ENCODE measurements around the gene OPN1LW.
"Not testable (repeated sequence)": the region's sequence is repeated elsewhere in the genome, so short reads cannot be mapped to it uniquely, and the experiment has no call there.

The OPN1LW gene

DNA sequence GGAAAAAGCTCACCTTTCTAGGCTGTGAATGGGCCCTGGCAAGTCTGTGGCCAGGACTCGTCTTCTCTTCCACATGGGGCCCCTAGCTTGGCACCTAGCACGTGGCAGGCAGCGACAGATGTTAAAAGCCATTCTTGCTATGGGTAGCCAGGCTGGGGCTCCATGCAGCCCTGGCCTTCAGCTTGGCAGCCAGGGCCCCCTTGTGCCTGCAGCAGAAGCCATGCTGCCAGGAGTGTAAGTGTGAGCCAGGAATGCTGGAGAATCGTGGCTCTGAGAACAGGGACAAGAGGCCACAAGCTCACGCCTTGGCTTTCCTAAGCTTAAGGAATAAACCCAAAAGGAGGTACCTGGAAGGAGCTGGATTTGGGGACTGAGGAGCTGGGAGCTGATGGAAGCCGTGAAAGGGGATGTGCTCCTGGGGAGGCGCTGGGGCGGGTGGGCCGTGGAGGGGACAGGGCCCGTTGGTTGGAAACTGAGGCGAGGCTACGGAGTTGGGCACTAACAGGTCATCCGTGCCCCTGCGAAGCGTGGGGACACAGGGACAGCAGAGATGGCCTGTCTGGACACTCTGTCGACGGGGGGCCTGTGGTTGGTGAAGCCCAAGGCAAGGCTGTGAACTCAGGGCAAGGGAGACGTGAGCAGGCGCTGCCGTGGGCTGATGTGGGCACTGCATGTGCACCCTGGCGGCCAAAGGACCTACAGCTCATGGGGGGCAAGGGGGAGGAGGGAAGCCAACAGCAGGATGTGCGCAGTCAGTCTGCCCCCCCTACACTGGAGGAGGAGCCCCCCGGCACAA is 895 bp upstream of the OPN1LW start:
- no peak for TF ChIP-seq GATA1 (IDR thresholded peaks at IDR 0.05; ENCODE audit: low read depth, low read length)
- TF ChIP-seq POLR2A (IDR thresholded peaks at IDR 0.05; ENCODE audit: low read length), result no peak
- no peak for DNase-seq

DNA sequence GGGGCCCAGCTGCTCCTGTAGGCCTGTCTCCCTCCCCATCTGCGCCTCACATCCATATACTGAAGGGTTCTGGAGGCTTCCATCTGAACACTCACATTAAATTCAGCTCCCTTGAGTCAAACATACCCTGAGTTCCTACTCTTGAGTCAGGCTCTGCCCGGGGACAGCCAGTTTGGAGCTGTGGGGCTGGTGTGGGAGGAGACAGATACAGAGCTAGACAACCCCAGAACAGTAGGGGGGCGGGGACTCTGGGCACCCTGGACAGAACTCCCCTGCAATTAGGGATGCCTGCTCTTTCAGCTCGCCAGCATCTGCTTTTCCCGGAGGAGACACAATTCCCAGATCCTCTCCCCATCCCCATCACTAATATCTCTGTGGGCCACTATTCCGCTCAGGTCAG is 7.0 kb downstream of the OPN1LW start:
- not testable (repeated sequence) for DNase-seq

DNA sequence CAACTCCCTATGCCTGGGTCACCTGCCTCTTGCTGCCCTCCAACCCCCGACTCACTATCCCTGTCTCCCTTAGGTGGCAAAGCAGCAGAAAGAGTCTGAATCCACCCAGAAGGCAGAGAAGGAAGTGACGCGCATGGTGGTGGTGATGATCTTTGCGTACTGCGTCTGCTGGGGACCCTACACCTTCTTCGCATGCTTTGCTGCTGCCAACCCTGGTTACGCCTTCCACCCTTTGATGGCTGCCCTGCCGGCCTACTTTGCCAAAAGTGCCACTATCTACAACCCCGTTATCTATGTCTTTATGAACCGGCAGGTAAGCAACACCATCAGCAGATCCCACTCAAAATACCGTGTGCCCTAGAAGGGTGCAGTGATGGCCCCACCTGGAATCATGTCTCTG is 12.2 kb downstream of the OPN1LW start:
- DNase-seq, result not testable (repeated sequence)

DNA sequence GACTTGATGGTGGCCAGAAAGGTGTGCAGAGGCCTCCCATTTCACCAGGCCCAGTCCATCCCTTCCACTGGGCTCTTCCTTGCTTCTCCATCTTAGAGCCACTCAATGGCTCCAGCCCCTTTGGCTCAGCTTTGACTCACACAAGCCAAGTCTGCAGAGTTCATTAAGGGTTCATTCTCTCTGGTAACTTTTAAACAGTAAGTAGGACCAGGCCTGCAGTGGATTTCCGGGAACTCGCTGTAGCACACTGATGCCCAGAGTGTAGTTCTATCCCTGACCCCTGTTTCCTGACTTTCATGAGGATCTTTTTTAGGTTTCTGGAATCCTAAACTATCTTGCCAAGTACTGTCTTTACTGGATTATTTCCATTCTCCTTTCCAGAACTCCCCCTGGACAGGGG is 13.2 kb downstream of the OPN1LW start:
- DNase-seq, result not testable (repeated sequence)

DNA sequence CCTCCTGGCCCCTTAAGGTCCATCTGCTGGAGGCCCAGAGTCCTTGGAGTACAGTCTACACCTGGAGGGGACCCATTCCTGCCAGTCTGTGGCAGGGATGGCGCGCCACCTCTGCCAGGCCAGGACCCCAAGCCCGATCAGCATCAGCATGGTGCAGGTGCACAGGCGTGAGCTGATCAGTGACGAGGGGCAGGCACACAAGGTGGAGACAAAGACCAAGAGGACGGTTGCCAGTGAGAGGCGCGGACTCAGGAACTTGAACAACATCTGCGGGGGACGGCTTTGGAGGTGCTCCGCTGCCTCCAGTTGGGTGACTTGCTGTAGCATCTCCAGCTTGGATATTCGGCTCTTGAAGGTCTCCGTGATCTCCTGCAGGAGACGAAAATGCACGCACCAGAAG is 15.3 kb downstream of the OPN1LW start:
- DNase-seq, result not testable (repeated sequence)

DNA sequence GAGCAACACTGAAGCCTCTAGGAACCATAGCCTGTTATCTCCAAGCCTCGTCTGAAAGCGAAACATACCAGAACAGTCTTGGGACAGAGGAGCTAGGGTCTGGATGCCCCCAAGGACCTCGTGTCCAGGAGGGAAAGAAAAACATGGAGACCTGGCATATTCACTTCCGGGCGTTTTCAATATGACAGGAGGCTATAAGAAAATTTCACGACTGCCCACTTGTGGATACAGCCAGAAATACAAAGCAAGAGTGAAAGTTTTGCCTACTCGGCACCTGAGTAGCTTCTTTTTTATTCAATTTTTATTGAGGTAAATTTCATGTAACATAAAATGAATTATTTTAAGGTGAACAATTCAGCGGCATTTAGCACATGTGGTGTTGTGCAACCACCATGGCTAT is 20.9 kb downstream of the OPN1LW start:
- not testable (repeated sequence) for DNase-seq

DNA sequence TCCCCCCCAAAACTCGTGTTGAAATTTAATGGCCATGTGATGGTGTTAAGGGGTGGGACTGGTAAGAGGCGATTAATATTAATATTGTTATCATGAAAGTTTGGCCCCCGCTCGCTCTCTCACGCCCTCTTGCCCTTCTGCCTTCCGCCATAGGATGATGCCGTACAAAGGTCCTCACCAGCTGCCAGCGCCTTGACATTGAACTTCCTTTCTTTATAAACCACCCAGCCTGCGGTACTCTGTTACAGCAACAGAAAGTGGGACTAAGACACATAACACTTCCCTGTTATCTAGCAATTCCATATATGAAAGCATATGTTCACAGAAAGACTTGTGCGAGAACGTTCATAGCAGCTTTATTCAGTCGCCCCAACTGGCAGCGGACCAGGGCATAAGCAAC is 24.3 kb downstream of the OPN1LW start:
- not testable (repeated sequence) for DNase-seq

DNA sequence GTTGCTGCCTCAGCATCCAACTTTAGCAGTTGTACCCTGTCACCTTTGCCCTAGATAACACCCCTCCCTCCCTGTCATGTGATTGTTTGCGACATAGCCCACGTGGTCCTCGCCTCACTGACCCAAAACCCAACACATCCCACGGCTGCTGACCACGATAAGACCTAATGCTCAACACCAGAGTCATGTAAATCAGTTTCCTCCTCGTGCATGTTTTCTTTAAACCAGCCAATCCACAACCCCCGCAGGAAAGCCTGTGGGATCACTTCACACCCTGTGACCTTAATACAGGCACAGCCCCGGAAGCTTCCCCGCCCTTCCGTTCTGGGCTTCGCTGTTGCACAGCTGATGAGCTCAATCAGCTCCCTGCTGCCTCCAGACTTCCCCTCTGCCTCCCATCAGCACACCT is 28.5 kb downstream of the OPN1LW start:
- not testable (repeated sequence) for DNase-seq

DNA sequence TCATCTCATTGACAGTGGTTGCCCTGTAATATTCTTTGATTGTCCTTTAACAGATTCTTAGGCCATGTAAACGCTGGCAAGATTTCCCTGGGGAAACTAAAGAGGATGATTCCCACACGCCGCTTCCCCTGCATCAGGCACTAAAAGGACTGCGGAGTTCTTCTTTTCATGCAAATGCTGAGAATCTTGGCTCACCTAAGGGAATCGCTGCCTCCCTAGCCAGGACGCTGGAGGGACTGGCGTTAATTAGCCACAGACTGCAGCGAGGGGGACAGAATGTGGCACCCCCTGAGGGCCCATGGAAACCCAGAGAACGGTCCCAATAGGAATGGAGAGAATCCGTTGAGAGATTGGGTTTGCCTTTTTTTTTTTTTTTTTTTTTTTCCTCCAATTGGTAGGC is 30.3 kb downstream of the OPN1LW start:
- DNase-seq, result not testable (repeated sequence)

DNA sequence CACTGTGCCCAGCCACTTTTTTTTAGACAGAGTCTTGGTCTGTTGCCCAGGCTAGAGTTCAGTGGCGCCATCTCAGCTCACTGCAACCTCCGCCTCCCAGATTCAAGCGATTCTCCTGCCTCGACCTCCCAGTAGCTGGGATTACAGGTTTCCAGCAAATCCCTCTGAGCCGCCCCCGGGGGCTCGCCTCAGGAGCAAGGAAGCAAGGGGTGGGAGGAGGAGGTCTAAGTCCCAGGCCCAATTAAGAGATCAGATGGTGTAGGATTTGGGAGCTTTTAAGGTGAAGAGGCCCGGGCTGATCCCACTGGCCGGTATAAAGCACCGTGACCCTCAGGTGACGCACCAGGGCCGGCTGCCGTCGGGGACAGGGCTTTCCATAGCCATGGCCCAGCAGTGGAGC is 38.3 kb downstream of the OPN1LW start, which contains the start of gene OPN1MW:
OPN1MW (plus strand) TSS at position 301 of the 400 bp plus-strand sequence; CDS start at position 383, 82 bp downstream.
- not testable (repeated sequence) for DNase-seq

DNA sequence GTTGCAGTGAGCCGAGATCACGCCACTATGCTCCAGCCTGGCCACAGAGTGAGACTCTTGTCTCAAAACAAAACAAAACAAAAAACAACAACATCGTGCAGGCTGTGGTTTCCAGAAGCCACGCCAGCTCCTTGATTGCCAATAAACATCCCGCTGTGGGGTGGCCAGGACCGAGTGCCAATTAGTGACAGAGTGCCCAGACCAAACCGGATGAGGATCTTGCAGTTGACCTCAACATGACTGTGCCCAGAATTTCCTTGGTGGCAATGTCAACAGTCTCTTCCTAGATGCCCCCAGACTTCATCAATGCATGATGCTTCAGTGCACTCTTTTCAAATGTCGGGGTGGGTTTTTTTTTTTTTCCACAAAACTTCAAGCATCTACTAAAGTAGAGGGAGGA is 39.8 kb downstream of the OPN1LW start:
- not testable (repeated sequence) for DNase-seq

DNA sequence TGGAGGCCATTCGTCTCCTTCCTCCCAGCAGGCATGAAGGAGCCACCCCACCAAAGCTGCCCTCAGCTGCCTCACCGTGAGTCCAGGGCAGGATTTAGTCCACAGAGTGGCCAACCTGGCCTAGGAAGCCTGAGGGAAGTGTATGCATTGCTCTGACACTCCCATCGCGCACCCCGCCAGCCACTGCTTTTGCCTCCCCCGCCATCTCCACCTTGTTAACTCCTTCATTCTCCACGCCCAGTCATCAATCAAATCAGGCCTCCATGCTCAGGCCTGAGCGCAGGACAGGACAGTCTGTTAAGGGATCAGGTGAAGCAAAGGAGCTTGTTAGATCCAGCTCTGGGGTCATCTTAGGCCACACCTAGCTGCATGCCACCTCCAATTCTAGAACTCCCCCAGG is 48.8 kb downstream of the OPN1LW start:
- not testable (repeated sequence) for DNase-seq

DNA sequence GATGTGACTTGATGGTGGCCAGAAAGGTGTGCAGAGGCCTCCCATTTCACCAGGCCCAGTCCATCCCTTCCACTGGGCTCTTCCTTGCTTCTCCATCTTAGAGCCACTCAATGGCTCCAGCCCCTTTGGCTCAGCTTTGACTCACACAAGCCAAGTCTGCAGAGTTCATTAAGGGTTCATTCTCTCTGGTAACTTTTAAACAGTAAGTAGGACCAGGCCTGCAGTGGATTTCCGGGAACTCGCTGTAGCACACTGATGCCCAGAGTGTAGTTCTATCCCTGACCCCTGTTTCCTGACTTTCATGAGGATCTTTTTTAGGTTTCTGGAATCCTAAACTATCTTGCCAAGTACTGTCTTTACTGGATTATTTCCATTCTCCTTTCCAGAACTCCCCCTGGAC is 50.3 kb downstream of the OPN1LW start:
- DNase-seq, result not testable (repeated sequence)

DNA sequence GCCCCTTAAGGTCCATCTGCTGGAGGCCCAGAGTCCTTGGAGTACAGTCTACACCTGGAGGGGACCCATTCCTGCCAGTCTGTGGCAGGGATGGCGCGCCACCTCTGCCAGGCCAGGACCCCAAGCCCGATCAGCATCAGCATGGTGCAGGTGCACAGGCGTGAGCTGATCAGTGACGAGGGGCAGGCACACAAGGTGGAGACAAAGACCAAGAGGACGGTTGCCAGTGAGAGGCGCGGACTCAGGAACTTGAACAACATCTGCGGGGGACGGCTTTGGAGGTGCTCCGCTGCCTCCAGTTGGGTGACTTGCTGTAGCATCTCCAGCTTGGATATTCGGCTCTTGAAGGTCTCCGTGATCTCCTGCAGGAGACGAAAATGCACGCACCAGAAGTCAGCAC is 52.4 kb downstream of the OPN1LW start:
- DNase-seq, result not testable (repeated sequence)

Data from erythroblast (primary cell).